B cell (primary cell): Measurements from ENCODE around the gene FBXL16. TPM values are rescaled to one million over a fixed set of nuclear protein-coding genes. Genes with fewer than 3 reads are reported as not detected.
A peak's percentile ranks its signal among the peaks of the same experiment; 100 is the strongest.

ENCODE experiments used
- ATAC-seq: fragments of 200-7000 bp; cut with Tn5 transposase; one replicate; pipeline ENCODE4 v1.10.0; 2021; ENCODE audit warnings: low read depth, mild to moderate bottlenecking, moderate number of reproducible peaks, moderate library complexity
- CTCF ChIA-PET: fragments of 350-600 bp; sonication (Branson Sonifier 250); formaldehyde crosslinking; loops from one replicate; lab custom pipeline; 2021; ENCODE audit warnings: antibody characterized with exemption, inconsistent platforms; lab: Charles Lee
- POLR2A ChIA-PET: fragments of 350-600 bp; sonication (Branson Sonifier 250); formaldehyde crosslinking; loops from one replicate; lab custom pipeline; 2021; ENCODE audit warnings: antibody characterized with exemption; lab: Charles Lee
- DNase-seq: peaks from one replicate; pipeline ENCODE4 v3.0.0; 2013
- H2AFZ ChIP-seq: 2 replicates; pipeline ENCODE4 v1.6.1; 2012; ENCODE audit warnings: mild to moderate bottlenecking, low read depth, low read length; ENCODE audit not compliant: insufficient read depth, poor library complexity, severe bottlenecking
- H3K27ac ChIP-seq, 2 donors: 1 replicate in 1 of 2; 2 replicates in 1 of 2; pipeline ENCODE4 v1.5.1; 2012 to 2013; ENCODE audit warnings: low read length in 2 of 2, mild to moderate bottlenecking in 2 of 2, moderate library complexity in 1 of 2
- H3K27me3 ChIP-seq, 4 experiments: fragments of 200-600 bp in 1 of 4; sonication (generic) in 1 of 4; replicated peaks in 1 of 4; 1 replicate in 2 of 4; 2 replicates in 2 of 4; pipeline versions ENCODE4 v1.6.1 to v1.7.0; 2013 to 2016; ENCODE audit warnings: low read length in 3 of 4, mild to moderate bottlenecking in 2 of 4, mixed read lengths in 1 of 4, moderate library complexity in 1 of 4; ENCODE audit not compliant: insufficient read depth in 4 of 4, control insufficient read depth in 3 of 4; ENCODE audit errors: control extremely low read depth in 1 of 4
- H3K36me3 ChIP-seq, 2 experiments: replicated peaks in 1 of 2; 1 replicate in 1 of 2; 2 replicates in 1 of 2; pipeline versions ENCODE4 v1.6.1 to v1.7.1; 2013; ENCODE audit warnings: low read length in 1 of 2; ENCODE audit not compliant: insufficient read depth in 2 of 2, control insufficient read depth in 1 of 2; ENCODE audit errors: control extremely low read depth in 1 of 2, extremely low read depth in 1 of 2
- H3K4me1 ChIP-seq, 2 donors: fragments of 200-600 bp in 1 of 2; sonication (generic) in 1 of 2; 1 replicate in 1 of 2; 2 replicates in 1 of 2; pipeline versions ENCODE4 v1.5.1 to v1.6.1; 2013 to 2017; ENCODE audit warnings: low read length in 2 of 2; ENCODE audit not compliant: control insufficient read depth in 2 of 2, insufficient read depth in 2 of 2
- H3K4me2 ChIP-seq: replicated peaks from 2 replicates; pipeline ENCODE3; 2012; ENCODE audit warnings: mild to moderate bottlenecking, low read depth, low read length; ENCODE audit not compliant: poor library complexity, severe bottlenecking
- H3K4me3 ChIP-seq, 5 experiments: fragments of 200-600 bp in 1 of 5; sonication (generic) in 1 of 5; 1 replicate in 3 of 5; 2 replicates in 2 of 5; pipeline versions ENCODE4 v1.5.1 to v1.7.0; 2011 to 2016; ENCODE audit warnings: low read length in 4 of 5, mild to moderate bottlenecking in 4 of 5, low read depth in 2 of 5, control low read depth in 1 of 5, moderate library complexity in 1 of 5; ENCODE audit not compliant: insufficient read depth in 1 of 5; ENCODE audit errors: control extremely low read depth in 1 of 5, extremely low read depth in 1 of 5
- H3K79me2 ChIP-seq: fragments of 200-600 bp; sonication (generic); one replicate; pipeline ENCODE4 v1.6.0; 2016; ENCODE audit warnings: low read length; ENCODE audit not compliant: control insufficient read depth, insufficient read depth
- H3K9ac ChIP-seq: fragments of 200-600 bp; sonication (generic); 2 replicates; pipeline ENCODE4 v1.6.1; 2017; ENCODE audit warnings: mild to moderate bottlenecking, low read length, moderate library complexity
- H3K9me3 ChIP-seq, 3 donors: one replicate each; pipeline versions ENCODE4 v1.6.1 to v1.7.1; 2013; ENCODE audit warnings: low read length in 2 of 3; ENCODE audit not compliant: control insufficient read depth in 2 of 3, insufficient read depth in 1 of 3; ENCODE audit errors: control extremely low read depth in 1 of 3
- H4K20me1 ChIP-seq: 2 replicates; pipeline ENCODE4 v1.6.0; 2012; ENCODE audit warnings: mild to moderate bottlenecking, low read length; ENCODE audit not compliant: insufficient read depth, control insufficient read depth, poor library complexity, severe bottlenecking
- H3K27ac Mint-ChIP-seq: one replicate; pipeline ENCODE4 v1.8.0; 2021; ENCODE audit warnings: mixed read lengths
- H3K27me3 Mint-ChIP-seq: one replicate; pipeline ENCODE4 v1.8.0; 2021; ENCODE audit warnings: mixed read lengths
- H3K4me1 Mint-ChIP-seq: one replicate; pipeline ENCODE4 v1.8.0; 2021; ENCODE audit warnings: mixed read lengths
- H3K4me3 Mint-ChIP-seq: one replicate; pipeline ENCODE4 v1.8.0; 2021; ENCODE audit warnings: mixed read lengths
- H3K9me3 Mint-ChIP-seq: one replicate; pipeline ENCODE4 v1.8.0; 2022; ENCODE audit warnings: mixed read lengths; ENCODE audit not compliant: insufficient read depth
- CTCF ChIP-seq: fragments of 200-600 bp; IDR thresholded peaks from one replicate; pipeline ENCODE4 v1.8.0; 2022; ENCODE audit warnings: antibody characterized with exemption, mild to moderate bottlenecking
- EZH2 ChIP-seq: IDR thresholded peaks from 2 replicates; pipeline ENCODE4 v1.6.1; 2012; ENCODE audit warnings: borderline replicate concordance, low read depth, mild to moderate bottlenecking, moderate library complexity, low read length; ENCODE audit not compliant: insufficient read depth, poor library complexity, severe bottlenecking
- WGBS: methylation state at CpG from one replicate; pipeline ENCODE4 v1.1.5; 2013; ENCODE audit warnings: missing lambda C conversion rate; ENCODE audit not compliant: insufficient coverage; 5-methylcytosine and 5-hydroxymethylcytosine counted together
- intact Hi-C: fragments of 100-400 bp; cut with micrococcal nuclease; formaldehyde crosslinking; loops from one replicate; pipeline ENCODE4 v1.10.0; 2022
- polyA plus RNA-seq: library from polyadenylated mRNA; depleted of rRNA; stranded (reverse); fragments of >200 nt; gene quantifications from 2 replicates; pipeline ENCODE4 v1.2.3, GENCODE V29; 2012
- total RNA-seq, 2 donors: library from RNA; stranded (reverse); fragments of 120-200 nt in 1 of 2; gene quantifications; 1 replicate in 1 of 2; 2 replicates in 1 of 2; pipeline versions ENCODE4 v1.2.3 to v1.2.4, GENCODE V29; 2013 to 2022

FBXL16 gene
- total and polyA plus RNA-seq, 2 donors (not counting 1 experiment from before 2014, with no cell fraction given), result 2.2 to 5.8 TPM

- H3K4me1 ChIP-seq, result peaks cover 22 to 49% of the 10 kb centered on the region in 2 donors
- Mint-ChIP-seq H3K4me1 (peaks cover 39% of the 10 kb centered on the region), H3K4me3 (no peak overlapping the region), H3K27ac (no peak overlapping the region), H3K9me3 (no peaks in the 10 kb centered on the region), H3K27me3 (peaks cover 6% of the 10 kb centered on the region)
- peak overlapping the region; percentile 12 for H3K4me2 ChIP-seq
- H3K27me3 ChIP-seq, result peaks cover 0 to 25% (median 11%) of the 10 kb centered on the region in 4 experiments
- H3K27ac ChIP-seq, result no peak overlapping the region
- no peak for TF ChIP-seq CTCF
- no peak for TF ChIP-seq EZH2
- peaks cover 18% of the 10 kb centered on the region for H3K79me2 ChIP-seq
- H3K9ac ChIP-seq, result no peak overlapping the region
- DNase-seq (no peak), ATAC-seq (no peak)
- ChIA-PET CTCF (no interaction called here), POLR2A (no interaction called here)
- H3K9me3 ChIP-seq, result peaks cover 0 to 7% (median 0%) of the 10 kb centered on the region in 3 donors
- no peak overlapping the region for H2AFZ ChIP-seq
- H3K36me3 ChIP-seq, result peaks cover 0 to 18% of the 10 kb centered on the region in 2 experiments
- H3K4me3 ChIP-seq, result no peak overlapping the region
- H4K20me1 ChIP-seq, result peaks cover 19% of the 10 kb centered on the region
- intact Hi-C loops, result loop anchor here (2.0 to 5.0 kb wide), 2 partner anchors 89 to 1000 kb away; partner anchors contain the start of gene JPT2
- 76% methylated on average over 53 of the region's 57 CpGs for WGBS
Observed at GRCh38 chr16:677316-678190, 28.0 kb downstream of the FBXL16 start.

- no peak overlapping the region for H3K4me3 Mint-ChIP-seq
Observed at GRCh38 chr16:676913-677312, 28.7 kb downstream of the FBXL16 start.

More at GRCh38 chr16:676913-677312, 28.7 kb downstream of the FBXL16 start:
- no peak for TF ChIP-seq EZH2
- no peak for TF ChIP-seq CTCF
- no peak overlapping the region for H3K27ac Mint-ChIP-seq
- CTCF ChIA-PET, result no interaction called here
- peaks cover 0 to 7% (median 0%) of the 10 kb centered on the region in 3 donors for H3K9me3 ChIP-seq
- peaks cover 0 to 25% (median 11%) of the 10 kb centered on the region in 4 experiments for H3K27me3 ChIP-seq
- peaks cover 12% of the 10 kb centered on the region for H3K79me2 ChIP-seq
- DNase-seq, result peak; percentile 56
- peaks cover 0 to 17% of the 10 kb centered on the region in 2 experiments for H3K36me3 ChIP-seq
- H3K4me1 ChIP-seq, result peaks cover 22 to 45% of the 10 kb centered on the region in 2 donors
- H3K4me3 ChIP-seq, result no peak overlapping the region
- intact Hi-C loops, result loop anchor here (5.0 kb wide), 1 partner anchor 1000 kb away; the partner anchor contains the start of gene JPT2
- WGBS, result 77% methylated on average over 23 of the region's 23 CpGs
- peaks cover 35% of the 10 kb centered on the region for H3K4me1 Mint-ChIP-seq
- POLR2A ChIA-PET, result no interaction called here
- H3K27ac ChIP-seq, result no peak overlapping the region
- H3K27me3 Mint-ChIP-seq, result peaks cover 6% of the 10 kb centered on the region
- ATAC-seq, result no peak
- peaks cover 13% of the 10 kb centered on the region for H4K20me1 ChIP-seq
- H3K9me3 Mint-ChIP-seq, result no peaks in the 10 kb centered on the region
- H2AFZ ChIP-seq, result no peak overlapping the region
- no peak overlapping the region for H3K9ac ChIP-seq
- peak overlapping the region; percentile 12 for H3K4me2 ChIP-seq
